ENCODE results near the gene ZFP1.
"Not testable (repeated sequence)": the region's sequence is repeated elsewhere in the genome, so short reads cannot be mapped to it uniquely, and the experiment has no call there.

The ZFP1 gene

DNA sequence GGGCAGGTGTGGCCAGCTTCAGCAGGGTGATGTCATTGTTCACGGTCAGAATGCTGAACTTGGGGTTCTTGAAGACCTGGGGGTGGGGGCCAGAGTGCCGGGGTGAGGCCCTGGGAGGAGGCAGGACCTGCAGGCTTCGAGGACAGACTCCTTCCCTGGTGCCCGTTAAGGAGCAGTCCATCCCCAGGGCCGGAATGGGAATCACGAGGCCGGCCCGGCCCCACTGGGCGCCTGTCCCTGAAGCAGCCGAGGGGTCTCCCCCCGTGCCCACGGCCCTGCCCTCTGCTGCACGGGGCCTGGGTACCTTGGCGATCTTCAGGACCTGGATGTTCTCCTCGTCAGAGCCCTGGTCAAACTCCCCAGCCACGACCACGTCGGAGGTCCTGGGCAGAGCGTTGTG lies 57.1 kb downstream of the ZFP1 start:
- DNase-seq: not testable (repeated sequence)

DNA sequence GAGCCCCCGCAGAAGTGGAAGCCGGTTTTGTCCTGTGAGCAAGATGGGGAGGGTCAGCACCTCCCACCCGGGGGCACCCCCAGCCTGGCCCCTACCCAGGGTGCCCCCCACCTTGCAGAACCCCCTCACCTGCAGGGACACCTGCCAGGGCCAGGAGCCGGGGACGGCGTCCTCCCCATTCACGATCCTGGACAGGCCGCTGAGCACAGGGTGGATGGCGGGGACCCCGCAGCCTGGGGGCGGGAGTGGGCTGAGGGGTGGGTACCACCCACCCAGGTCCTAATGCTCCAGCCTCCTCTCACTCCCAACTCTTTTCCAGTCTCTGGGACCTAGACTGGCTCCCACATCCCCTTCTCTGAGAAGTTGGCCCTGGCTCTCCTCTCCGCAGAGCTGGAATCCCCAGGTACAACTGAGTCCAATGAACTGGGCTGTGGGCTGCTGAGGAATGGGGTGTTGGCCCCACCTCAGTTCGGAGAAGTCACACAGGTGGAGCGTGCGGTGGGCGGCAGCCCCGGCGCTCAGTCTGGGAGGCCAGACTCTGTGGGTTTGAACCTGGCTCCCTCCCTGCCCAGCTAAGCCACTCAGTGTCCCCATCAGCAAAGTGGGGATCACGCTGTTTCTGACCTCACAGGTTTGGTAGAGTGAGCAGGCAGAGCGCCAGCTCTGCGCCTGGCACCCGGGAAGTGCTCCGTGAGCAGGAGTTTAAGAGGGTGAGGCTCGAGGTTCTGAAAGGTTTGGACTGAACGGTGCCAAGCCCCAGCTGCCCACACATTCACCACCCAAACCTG lies 57.8 kb downstream of the ZFP1 start:
- DNase-seq: not testable (repeated sequence)

DNA sequence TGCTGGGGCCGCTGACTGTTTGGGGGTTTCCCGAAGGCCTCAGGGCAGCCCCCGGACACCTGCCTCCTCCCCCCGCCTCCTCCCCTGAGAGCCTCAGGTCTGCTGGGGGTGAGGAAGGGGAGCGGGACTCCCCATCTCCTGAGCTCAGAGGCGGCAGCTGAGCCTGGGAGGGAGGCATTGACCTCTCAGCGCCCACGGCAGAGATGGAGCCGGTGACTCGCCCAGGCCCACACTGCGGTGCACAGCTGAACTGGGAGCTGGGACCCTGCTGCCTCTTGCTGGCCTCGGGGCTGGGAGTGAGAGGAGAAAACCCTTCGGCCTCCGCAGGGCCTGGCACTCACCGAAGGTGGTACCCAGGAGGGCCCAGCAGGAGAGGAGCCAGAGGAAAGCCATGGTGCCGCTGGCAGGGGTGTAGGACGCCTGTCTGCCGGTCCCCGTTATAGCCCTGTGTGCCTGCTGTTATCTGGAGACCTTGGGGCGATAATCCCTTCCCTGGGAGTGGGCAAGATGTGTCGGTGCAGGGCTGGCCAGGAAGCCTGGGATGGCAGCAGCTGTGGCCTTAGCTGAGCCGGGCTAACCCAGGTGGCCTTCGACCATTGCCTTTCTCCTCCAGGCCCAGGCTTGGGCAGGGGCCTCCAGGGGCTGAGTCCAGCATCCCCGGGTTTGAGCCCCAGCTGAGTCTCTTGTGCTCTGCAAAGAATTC lies 58.6 kb downstream of the ZFP1 start, which contains the start of gene CTRB2:
Gene CTRB2 (minus strand): TSS at position 413 of the 703 bp plus-strand sequence. CDS start 20 bp downstream, at position 393.
- DNase-seq: no peak

DNA sequence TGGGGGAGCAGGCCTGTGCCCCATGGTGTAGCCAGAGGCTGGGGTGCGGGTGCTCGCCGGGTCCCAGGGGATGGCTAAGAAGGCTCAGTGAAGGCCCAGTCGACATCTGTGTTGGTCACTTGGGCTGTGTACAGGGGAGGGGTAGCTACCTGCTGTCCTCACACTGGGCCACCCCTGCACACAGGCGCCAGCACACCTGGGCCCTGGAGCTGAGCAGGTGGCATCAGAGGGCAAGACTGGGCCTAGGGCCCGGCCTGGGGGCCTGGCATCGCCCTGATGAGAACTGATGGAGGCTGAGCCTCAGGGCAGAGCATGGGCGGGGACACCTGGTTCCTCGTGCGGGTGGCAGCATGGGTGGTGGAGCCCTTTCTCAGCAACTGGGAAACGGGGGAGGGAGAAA lies 59.5 kb downstream of the ZFP1 start:
- DNase-seq: no peak

DNA sequence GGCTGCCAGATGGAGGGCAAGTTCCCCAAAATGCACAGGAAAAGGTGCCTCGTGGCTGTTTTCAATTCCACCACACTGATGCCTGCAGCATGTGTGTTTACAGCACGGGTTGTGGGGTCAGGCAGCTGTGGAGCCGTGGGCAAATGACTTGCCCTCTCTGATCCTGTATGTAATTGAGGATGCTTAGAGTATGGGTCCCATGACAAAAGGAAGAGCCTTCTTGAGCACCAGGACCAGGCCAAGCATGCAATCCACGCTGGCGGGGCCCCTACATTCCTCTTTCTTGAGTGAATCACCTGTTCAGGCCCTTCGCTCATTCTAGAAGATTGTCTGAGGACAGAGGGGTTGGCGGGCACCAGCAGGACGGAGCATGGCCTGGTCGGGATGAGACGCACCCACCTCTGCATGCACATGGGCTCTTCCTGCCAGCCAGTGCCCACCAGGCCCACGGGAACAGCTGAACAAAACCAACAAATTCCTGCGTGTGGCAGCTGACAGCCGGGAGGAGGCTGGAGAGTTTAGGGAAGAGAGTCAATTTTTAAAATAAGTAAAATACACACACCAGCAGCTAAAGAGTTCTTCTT lies 60.0 kb downstream of the ZFP1 start:
- DNase-seq: no peak

DNA sequence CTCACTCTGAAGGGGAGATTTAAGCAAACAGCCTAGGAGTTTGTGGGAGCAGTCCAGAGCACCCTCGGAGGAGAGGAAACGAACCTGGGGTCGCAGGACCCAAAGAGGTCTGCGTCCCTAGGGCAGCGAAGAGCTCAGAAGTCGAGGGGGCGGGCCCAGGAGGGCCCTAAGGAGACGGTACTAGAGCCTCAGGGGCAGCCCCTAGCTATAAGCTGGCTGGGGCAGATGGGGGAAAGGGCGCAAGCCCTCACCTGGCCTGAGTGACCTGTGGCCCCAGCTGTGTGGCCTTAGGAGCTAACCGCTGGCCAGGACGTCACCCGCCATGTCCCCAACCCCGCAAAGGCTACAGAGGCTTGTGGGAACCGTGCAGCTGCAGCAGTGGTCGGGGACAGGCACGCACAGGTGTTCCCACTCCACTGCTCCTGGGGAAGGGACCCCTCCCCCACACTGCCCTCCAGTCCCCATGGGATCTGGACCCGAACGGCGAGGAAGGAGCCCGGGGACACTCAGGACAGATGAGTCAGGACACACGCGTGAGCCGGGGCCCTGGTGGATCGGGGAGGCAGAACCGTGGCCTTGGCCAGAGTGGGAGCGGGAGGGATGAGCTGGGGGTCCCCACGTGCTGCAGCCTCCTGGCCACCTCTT lies 60.7 kb downstream of the ZFP1 start:
- no peak for DNase-seq

DNA sequence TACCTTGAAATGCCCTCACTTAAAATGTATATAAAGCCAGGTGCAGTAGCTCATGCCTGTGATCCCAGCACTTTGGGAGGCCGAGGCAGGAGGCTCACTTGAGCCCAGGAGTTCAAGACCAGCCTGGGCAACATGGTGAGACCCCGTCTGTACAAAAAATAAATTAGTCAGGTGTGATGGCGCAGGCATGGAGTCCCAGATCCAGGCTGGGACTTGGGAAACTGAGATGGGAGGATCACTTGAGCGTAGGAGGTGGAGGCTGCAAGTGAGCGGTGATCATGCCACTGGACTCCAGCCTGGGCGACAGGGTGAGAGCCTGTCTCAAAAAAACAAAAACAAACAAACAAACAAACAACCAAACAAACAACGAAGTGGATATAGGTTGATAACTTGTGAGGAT lies 61.2 kb downstream of the ZFP1 start:
- DNase-seq: not testable (repeated sequence)

DNA sequence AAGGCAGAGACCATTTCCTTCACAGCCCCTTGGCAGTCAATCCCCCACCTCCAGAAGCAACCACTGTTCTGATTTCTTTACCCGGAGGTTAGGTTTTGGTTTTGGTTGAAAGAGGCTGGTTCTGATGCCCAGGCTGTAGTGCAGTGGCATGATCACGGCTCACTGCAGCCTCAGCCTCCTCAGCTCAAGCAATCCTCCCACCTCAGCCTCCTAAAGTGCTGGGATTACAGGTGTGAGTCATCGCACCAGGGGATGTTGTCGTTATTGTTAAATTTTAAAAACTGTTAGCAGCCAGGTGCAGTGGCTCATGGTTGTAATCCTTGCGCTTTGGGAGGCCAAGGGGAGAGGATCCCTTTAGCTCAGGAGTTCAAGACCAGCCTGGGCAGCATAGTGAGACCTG lies 61.6 kb downstream of the ZFP1 start:
- DNase-seq: no peak

DNA sequence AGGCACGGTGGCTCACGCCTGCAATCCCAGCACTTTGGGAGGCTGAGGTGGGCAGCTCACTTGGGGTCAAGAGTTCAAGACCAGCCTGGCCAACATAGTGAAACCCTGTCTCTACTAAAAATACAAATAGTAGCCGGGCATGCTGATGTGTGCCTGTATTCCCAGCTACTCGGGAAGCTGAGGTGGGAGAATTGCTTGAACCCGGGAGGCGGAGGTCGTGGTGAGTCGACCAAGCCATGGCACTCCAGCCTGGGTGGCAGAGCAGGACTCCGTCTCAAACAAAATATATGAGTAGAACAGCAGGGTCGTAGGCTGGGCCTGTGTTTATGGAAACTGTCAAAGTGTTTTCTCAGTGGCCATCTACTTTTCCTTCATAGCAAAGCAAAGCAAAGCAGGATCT lies 63.0 kb downstream of the ZFP1 start:
- not testable (repeated sequence) for DNase-seq

DNA sequence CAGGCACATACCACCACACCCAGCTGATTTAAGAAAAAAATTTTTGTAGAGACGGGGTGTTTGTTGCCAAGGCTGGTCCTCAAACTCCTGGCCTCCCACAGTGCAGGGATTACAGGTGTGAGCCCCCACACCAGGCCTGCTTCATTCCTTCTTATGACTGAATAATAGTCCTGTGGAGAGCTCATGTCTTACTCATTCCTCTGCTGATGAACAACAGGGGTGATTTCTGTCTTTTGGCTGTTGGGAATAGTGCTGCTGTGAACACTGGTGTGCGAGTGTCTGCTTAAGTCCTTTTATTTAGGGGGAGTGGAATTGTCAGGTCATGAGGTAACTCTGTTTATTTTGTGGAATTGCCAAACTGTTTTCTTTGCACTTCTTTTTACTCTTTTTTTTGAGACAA lies 67.8 kb downstream of the ZFP1 start:
- no peak for DNase-seq

DNA sequence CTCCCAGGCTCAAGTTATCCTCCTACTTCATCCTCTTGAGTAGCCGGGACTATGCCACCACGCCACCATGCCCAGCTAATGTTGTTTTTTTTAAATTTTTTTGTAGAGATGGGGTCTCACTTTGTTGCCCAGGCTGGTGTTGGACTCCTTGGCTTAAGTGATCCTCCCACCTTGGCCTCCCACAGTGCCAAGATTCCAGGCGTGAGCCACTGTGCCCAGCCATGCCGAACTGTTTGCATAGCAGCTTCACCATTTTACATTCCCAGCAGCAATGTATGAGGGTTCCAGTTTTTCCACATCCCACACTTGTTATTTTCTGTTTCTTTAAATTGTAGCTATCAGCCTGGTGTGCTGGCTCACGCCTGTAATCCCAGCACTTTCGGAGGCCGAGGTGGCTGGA lies 68.3 kb downstream of the ZFP1 start:
- no peak for DNase-seq

DNA sequence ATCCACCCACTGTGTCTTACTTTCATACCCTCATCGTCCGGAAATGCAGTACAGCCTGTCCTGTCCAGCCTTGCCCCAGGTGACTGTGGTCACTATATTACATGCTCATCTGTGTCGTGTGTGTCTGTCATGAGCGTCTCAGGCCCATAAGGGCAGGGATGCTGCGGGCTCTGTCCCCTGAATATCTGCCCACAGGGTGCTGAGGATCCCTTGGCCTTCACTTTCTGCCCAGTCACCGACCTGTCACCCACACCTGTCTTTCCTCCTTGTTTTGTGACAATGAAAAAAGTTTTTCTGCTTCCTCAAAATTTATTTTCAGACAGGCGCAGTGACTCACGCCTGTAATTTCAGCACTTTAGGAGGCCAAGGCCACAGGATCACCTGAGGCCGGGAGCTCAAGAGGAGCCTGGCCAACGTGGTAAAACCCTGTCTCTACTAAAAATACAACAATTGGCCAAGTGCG lies 69.1 kb downstream of the ZFP1 start:
- DNase-seq: no peak

DNA sequence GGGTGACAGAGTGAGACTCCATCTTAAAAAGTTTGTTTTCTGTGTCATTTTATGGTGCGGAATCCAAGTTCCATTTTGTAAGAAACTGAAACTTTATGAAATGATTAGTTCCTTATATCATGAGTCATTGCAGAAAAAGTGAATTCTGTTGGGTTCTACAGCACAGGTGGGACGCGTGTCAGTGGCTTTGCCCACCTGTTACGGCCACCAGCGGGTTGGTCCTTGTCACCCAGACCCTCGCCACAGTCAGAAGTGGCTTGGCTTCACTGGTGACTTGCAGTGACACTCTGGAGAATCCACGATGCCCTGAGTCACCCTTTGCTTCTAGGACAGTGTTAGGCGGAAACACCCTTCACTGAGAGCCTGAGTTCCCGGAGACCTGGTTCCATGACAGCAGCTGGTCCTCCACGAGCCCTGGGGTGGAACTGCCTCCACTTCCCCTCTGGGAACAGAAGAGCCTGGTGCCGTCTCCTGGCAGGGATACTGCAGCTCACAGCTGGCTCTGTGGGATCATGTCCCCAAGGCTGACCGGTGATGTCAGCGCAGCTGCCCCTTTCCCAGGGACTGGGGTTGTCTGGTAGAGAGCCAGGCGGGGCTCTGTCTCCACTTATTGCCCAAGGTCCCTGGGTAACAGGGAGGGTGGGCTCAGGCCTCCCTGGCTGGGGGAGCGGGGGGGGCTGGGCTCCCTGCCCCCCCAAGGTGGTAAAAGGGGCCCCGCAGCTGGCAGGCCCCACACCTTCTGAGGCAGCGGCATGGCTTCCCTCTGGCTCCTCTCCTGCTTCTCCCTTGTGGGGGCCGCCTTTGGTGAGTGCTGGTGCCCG lies 70.1 kb downstream of the ZFP1 start, which contains the start of gene CTRB1:
Gene CTRB1 (plus strand): TSS at position 733 of the 821 bp plus-strand sequence. CDS start 20 bp downstream, at position 753.
- no peak for DNase-seq

DNA sequence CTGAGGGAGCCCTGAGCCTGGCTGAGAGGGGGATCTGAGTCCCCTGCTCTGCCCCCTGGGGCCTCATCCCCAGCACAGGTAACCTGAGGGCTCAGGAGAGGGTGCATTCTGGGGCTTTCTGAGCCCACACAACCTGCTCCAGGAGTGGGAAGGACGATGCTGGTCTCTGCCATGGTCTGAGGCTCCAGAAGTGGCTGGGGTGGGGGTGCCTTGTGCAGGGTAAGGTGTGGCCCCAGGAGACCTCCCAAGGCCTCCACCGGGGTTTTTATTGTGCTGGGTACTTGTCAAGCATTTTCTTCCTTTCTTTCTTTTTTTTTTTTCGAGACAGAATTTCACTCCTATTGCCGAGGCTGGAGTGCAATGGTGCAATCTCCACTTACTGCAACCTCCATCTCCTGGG lies 70.8 kb downstream of the ZFP1 start:
- no peak for DNase-seq

DNA sequence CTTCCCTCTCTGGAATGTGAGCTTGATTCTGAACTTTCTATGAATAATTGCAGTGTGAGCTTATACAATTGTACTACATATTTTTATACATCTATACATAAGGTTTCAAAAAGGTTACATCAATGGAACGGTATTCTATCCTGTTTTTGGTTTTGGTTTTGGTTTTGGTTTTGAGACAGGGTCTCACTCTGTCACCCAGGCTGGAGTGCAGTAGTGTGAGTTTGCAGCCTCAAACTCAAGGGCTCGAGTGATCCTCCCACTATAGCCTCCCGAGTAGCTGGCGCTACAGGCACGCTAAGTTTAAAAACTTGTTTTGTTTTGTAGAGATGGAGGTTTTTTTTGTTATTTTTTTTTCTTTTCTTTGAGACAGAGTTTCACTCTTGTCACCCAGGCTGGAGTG lies 71.5 kb downstream of the ZFP1 start:
- peak in 4 of 6 experiments; percentile 6 to 49 (median 25) for DNase-seq
